Ramos (cell line): ENCODE measurements around the gene CYP2U1.
"Not testable (repeated sequence)": the region's sequence is repeated elsewhere in the genome, so short reads cannot be mapped to it uniquely, and the experiment has no call there.

Source experiments
- in situ Hi-C: fragments of 300-500 bp; cut with MboI; formaldehyde crosslinking; loops from one replicate; pipeline ENCODE4 v1.14.3; 2022; ENCODE audit warnings: low sequenced_read_pairs; ENCODE audit not compliant: unreplicated experiment

The CYP2U1 gene

GRCh38 chr4:107916623-107917022, 14.7 kb upstream of the CYP2U1 start:
- in situ Hi-C loops: loop anchor here (10.0 kb wide), 1 partner anchor 142 kb away; no protein-coding TSS in a partner anchor

- in situ Hi-C loops: loop anchor here (10.0 kb wide), 1 partner anchor 143 kb away; no protein-coding TSS in a partner anchor
These were observed 13.8 kb upstream of the CYP2U1 start for GRCh38 chr4:107917500-107917899.

GRCh38 chr4:107922486-107923473, 8.6 kb upstream of the CYP2U1 start:
- in situ Hi-C loops: no loop called here

- in situ Hi-C loops: not testable (repeated sequence)
These were observed 5.6 kb upstream of the CYP2U1 start for GRCh38 chr4:107925713-107926112.

- in situ Hi-C loops: not testable (repeated sequence)
These were observed 4.5 kb upstream of the CYP2U1 start for GRCh38 chr4:107926875-107927274.

GRCh38 chr4:107931775-107932321, 499 bp downstream of the CYP2U1 start:
- in situ Hi-C loops: no loop called here

- in situ Hi-C loops: no loop called here
These were observed 3.9 kb downstream of the CYP2U1 start for GRCh38 chr4:107935246-107935645.

GRCh38 chr4:107937040-107937439, 5.7 kb downstream of the CYP2U1 start:
- in situ Hi-C loops: no loop called here

GRCh38 chr4:107939307-107939706, 8.0 kb downstream of the CYP2U1 start:
- in situ Hi-C loops: no loop called here

- in situ Hi-C loops: no loop called here
These were observed 14.5 kb downstream of the CYP2U1 start for GRCh38 chr4:107945809-107946208.

- in situ Hi-C loops: no loop called here
These were observed 19.6 kb downstream of the CYP2U1 start for GRCh38 chr4:107950746-107951540.

GRCh38 chr4:107951551-107951950, 20.2 kb downstream of the CYP2U1 start:
- in situ Hi-C loops: no loop called here

GRCh38 chr4:107956011-107956410, 24.7 kb downstream of the CYP2U1 start:
- in situ Hi-C loops: no loop called here

- in situ Hi-C loops: no loop called here
These were observed 35.6 kb downstream of the CYP2U1 start for GRCh38 chr4:107966903-107967302.

GRCh38 chr4:107967519-107967918, 36.2 kb downstream of the CYP2U1 start:
- in situ Hi-C loops: not testable (repeated sequence)

- in situ Hi-C loops: not testable (repeated sequence)
These were observed 36.6 kb downstream of the CYP2U1 start for GRCh38 chr4:107967921-107968320.

GRCh38 chr4:107970063-107970798, 38.9 kb downstream of the CYP2U1 start:
- in situ Hi-C loops: no loop called here

GRCh38 chr4:107972605-107973004, 41.3 kb downstream of the CYP2U1 start:
- in situ Hi-C loops: no loop called here

GRCh38 chr4:107974523-107974922, 43.2 kb downstream of the CYP2U1 start:
- in situ Hi-C loops: no loop called here

- in situ Hi-C loops: no loop called here
These were observed 46.1 kb downstream of the CYP2U1 start for GRCh38 chr4:107977482-107977881.
